Measurements from ENCODE around the gene RAB4A. TPM values are rescaled to one million over a fixed set of nuclear protein-coding genes. Genes with fewer than 3 reads are reported as not detected.

RAB4A gene
- total and polyA plus RNA-seq, 2 experiments from 2014 or later, result 43.2 to 69.7 TPM

- Histone ChIP-seq H3K4me3 (no peak overlapping the region), H3K9me3 (ENCODE audit: low read depth) (no peaks in the 10 kb centered on the region), H3K27me3 (no peaks in the 10 kb centered on the region), H3K27ac (no peak overlapping the region), H3K36me3 (no peaks in the 10 kb centered on the region), H3K4me1 (ENCODE audit: low read depth) (peaks cover 5% of the 10 kb centered on the region)
- TF ChIP-seq CTCF (IDR thresholded peaks at IDR 0.05; ENCODE audit: low read depth, low read length), result no peak
- no peak for DNase-seq (ENCODE audit: low read depth in 1 of 2, low spot score in 1 of 2)
Measured at GRCh38 chr1:229260297-229260696, 10.6 kb upstream of the RAB4A start.

GRCh38 chr1:229262239-229262638, 8.7 kb upstream of the RAB4A start:
- Histone ChIP-seq H3K27ac (no peak overlapping the region), H3K4me3 (no peak overlapping the region), H3K4me1 (ENCODE audit: low read depth) (peaks cover 5% of the 10 kb centered on the region), H3K9me3 (ENCODE audit: low read depth) (no peaks in the 10 kb centered on the region), H3K36me3 (no peaks in the 10 kb centered on the region), H3K27me3 (no peaks in the 10 kb centered on the region)
- no peak for TF ChIP-seq CTCF (IDR thresholded peaks at IDR 0.05; ENCODE audit: low read depth, low read length)
- DNase-seq (ENCODE audit: low read depth in 1 of 2, low spot score in 1 of 2), result no peak

GRCh38 chr1:229263254-229263653, 7.7 kb upstream of the RAB4A start:
- H3K4me3 ChIP-seq, result no peak overlapping the region
- no peaks in the 10 kb centered on the region for H3K9me3 ChIP-seq (ENCODE audit: low read depth)
- no peak for TF ChIP-seq CTCF (IDR thresholded peaks at IDR 0.05; ENCODE audit: low read depth, low read length)
- no peaks in the 10 kb centered on the region for H3K27me3 ChIP-seq
- peaks cover 4% of the 10 kb centered on the region for H3K4me1 ChIP-seq (ENCODE audit: low read depth)
- H3K27ac ChIP-seq, result no peak overlapping the region
- no peak for DNase-seq (ENCODE audit: low read depth in 1 of 2, low spot score in 1 of 2)
- no peaks in the 10 kb centered on the region for H3K36me3 ChIP-seq

- DNase-seq (ENCODE audit: low read depth in 1 of 2, low spot score in 1 of 2), result no peak
- no peaks in the 10 kb centered on the region for H3K4me1 ChIP-seq (ENCODE audit: low read depth)
- H3K27me3 ChIP-seq, result no peaks in the 10 kb centered on the region
- H3K9me3 ChIP-seq (ENCODE audit: low read depth), result no peaks in the 10 kb centered on the region
- TF ChIP-seq CTCF (IDR thresholded peaks at IDR 0.05; ENCODE audit: low read depth, low read length), result no peak
- H3K27ac ChIP-seq, result no peak overlapping the region
- H3K4me3 ChIP-seq, result no peak overlapping the region
- H3K36me3 ChIP-seq, result no peaks in the 10 kb centered on the region
Measured at GRCh38 chr1:229264068-229264467, 6.8 kb upstream of the RAB4A start.

- no peaks in the 10 kb centered on the region for H3K27me3 ChIP-seq
- no peak for DNase-seq (ENCODE audit: low read depth in 1 of 2, low spot score in 1 of 2)
- no peak for TF ChIP-seq CTCF (IDR thresholded peaks at IDR 0.05; ENCODE audit: low read depth, low read length)
- H3K4me1 ChIP-seq (ENCODE audit: low read depth), result no peaks in the 10 kb centered on the region
- no peak overlapping the region for H3K4me3 ChIP-seq
- no peak overlapping the region for H3K27ac ChIP-seq
- no peaks in the 10 kb centered on the region for H3K9me3 ChIP-seq (ENCODE audit: low read depth)
- no peaks in the 10 kb centered on the region for H3K36me3 ChIP-seq
Measured at GRCh38 chr1:229264487-229264886, 6.4 kb upstream of the RAB4A start.

- H3K9me3 ChIP-seq (ENCODE audit: low read depth), result no peaks in the 10 kb centered on the region
- DNase-seq (ENCODE audit: low read depth in 1 of 2, low spot score in 1 of 2), result no peak
- H3K27me3 ChIP-seq, result no peaks in the 10 kb centered on the region
- TF ChIP-seq CTCF (IDR thresholded peaks at IDR 0.05; ENCODE audit: low read depth, low read length), result no peak
- H3K27ac ChIP-seq, result no peak overlapping the region
- H3K4me3 ChIP-seq, result no peak overlapping the region
- H3K4me1 ChIP-seq (ENCODE audit: low read depth), result no peaks in the 10 kb centered on the region
- H3K36me3 ChIP-seq, result no peaks in the 10 kb centered on the region
Measured at GRCh38 chr1:229266274-229266673, 4.6 kb upstream of the RAB4A start.
